GM13976 (cell line): Measurements from ENCODE around the gene CSNK2B.
A peak's percentile ranks its signal among the peaks of the same experiment; 100 is the strongest.

Experiments used
- DNase-seq: peaks from one replicate; pipeline ENCODE4 v3.0.0; 2012; ENCODE audit warnings: low spot score
- CTCF ChIP-seq: IDR thresholded peaks from 2 replicates; pipeline ENCODE4 v1.5.1; 2012; ENCODE audit warnings: borderline replicate concordance, mild to moderate bottlenecking; ENCODE audit not compliant: insufficient read depth; ENCODE audit errors: extremely low read depth, missing control alignments, control extremely low read depth
- in situ Hi-C: fragments of 300-500 bp; cut with MboI; formaldehyde crosslinking; loops from one replicate; pipeline ENCODE4 v1.12.0; 2022; ENCODE audit warnings: low sequenced_read_pairs, mixed read lengths, inconsistent platforms; ENCODE audit not compliant: unreplicated experiment

The CSNK2B gene

GRCh38 chr6:31681135-31681671, 15.3 kb downstream of the CSNK2B start:
- in situ Hi-C loops, result loop anchor here (10.0 kb wide), 1 partner anchor 274 kb away; the partner anchor contains the start of genes NELFE and SKIC2
- TF ChIP-seq CTCF, result peak; percentile 20
- DNase-seq, result peak; percentile 81

- DNase-seq, result no peak
- TF ChIP-seq CTCF, result no peak
- in situ Hi-C loops, result loop anchor here (10.0 kb wide), 1 partner anchor 271 kb away; the partner anchor contains the start of genes NELFE and SKIC2
Measured at GRCh38 chr6:31683591-31683990, 17.7 kb downstream of the CSNK2B start.

GRCh38 chr6:31686483-31686882, 20.6 kb downstream of the CSNK2B start:
- no peak for DNase-seq
- TF ChIP-seq CTCF, result no peak
- in situ Hi-C loops, result loop anchor here (10.0 kb wide), 1 partner anchor 268 kb away; the partner anchor contains the start of genes NELFE and SKIC2

GRCh38 chr6:31687321-31687720, 21.4 kb downstream of the CSNK2B start:
- in situ Hi-C loops, result loop anchor here (10.0 kb wide), 1 partner anchor 267 kb away; the partner anchor contains the start of genes NELFE and SKIC2
- no peak for TF ChIP-seq CTCF
- DNase-seq, result no peak

GRCh38 chr6:31687860-31688693, 22.2 kb downstream of the CSNK2B start:
- no peak for DNase-seq
- no peak for TF ChIP-seq CTCF
- in situ Hi-C loops, result loop anchor here (10.0 kb wide), 1 partner anchor 267 kb away; the partner anchor contains the start of genes NELFE and SKIC2

GRCh38 chr6:31689249-31690110, 23.6 kb downstream of the CSNK2B start:
- peak; percentile 46 for DNase-seq
- in situ Hi-C loops, result loop anchor here (10.0 kb wide), 1 partner anchor 265 kb away; the partner anchor contains the start of genes NELFE and SKIC2
- peak; percentile 29 for TF ChIP-seq CTCF
